Measurements from ENCODE around the gene CLK2.
"Not testable (repeated sequence)": the region's sequence is repeated elsewhere in the genome, so short reads cannot be mapped to it uniquely, and the experiment has no call there.

CLK2 gene

DNA sequence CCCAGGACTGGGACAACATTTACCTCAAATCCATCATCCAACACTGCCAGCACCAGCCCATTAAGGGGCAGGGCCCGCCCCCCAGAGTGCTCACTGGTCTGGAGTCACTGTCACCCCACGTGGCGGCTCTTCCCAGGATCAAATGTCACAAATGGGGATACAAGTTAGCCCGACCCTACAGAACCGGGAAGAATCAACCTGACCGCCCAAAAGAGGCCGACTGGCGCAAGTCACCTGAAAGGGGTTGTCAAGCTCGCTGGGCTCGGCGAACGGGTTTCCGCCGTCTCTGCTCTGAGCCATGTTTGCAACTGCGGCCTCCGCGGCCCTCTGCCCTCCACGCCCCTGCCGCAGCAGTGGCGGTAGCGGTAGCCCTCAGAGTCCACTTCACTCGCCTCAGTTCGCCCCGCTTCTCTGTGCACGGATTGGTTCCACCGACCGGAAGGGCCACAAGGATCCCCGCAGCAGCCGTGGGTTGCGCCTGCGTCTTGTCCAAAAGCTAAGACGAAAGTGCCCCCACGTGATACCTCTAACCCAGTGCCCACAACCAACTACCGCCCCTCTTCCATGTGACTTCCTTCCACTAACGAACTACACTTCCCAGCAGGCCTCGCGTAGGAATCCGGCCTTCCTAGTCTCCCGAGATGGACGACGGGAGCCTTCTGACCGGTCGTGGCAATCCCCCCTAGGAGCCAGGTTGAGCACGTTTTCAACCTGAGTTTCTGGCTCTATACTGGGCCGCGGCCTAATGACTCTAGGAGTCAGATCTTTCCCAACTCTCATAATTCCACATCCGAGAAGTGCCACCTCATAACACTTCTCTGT is 11.2 kb downstream of the CLK2 start, which contains the start of gene SCAMP3:
Gene SCAMP3 (minus strand): TSS at position 509 of the 822 bp plus-strand sequence. CDS start 209 bp downstream, at position 300.
- DNase-seq: peak; percentile 96

DNA sequence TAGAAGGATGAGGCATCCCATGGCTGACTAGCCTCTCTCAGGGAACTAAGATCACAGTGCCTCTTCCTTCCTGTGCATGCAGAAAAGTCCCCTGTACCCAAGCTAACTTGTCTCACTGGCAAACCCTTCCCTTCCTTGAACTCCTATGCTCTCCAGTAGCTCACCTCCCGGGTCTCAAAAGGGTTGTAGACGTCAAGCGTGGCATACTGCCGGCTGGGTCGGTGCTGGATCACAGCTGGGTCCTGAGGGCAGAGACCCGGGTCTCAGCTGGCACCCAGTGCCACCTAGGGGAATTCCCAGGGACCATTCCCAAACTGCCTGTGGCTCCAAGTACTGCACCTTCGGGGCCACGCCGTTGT is 11.8 kb downstream of the CLK2 start:
- no peak for DNase-seq

DNA sequence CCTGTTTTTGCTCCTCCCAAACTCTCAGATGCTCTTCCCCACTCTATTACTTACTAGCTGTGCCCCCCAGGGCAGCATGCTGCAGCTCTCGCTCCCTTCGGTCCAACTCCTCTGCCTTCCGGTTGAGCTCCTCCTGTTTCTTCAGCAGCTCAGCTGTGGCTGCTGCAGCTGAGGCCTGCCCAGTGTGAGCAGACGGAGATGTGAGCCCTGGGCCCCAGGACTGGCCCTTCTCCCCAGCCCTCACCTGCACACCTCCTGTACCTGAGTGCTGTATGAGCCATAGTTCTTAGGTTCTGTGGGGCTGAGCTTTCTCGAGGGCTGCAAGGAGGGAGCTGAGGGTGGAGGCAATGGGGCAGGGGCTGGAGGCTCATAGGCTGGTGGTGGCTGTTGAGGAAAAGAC is 13.0 kb downstream of the CLK2 start:
- DNase-seq: no peak

DNA sequence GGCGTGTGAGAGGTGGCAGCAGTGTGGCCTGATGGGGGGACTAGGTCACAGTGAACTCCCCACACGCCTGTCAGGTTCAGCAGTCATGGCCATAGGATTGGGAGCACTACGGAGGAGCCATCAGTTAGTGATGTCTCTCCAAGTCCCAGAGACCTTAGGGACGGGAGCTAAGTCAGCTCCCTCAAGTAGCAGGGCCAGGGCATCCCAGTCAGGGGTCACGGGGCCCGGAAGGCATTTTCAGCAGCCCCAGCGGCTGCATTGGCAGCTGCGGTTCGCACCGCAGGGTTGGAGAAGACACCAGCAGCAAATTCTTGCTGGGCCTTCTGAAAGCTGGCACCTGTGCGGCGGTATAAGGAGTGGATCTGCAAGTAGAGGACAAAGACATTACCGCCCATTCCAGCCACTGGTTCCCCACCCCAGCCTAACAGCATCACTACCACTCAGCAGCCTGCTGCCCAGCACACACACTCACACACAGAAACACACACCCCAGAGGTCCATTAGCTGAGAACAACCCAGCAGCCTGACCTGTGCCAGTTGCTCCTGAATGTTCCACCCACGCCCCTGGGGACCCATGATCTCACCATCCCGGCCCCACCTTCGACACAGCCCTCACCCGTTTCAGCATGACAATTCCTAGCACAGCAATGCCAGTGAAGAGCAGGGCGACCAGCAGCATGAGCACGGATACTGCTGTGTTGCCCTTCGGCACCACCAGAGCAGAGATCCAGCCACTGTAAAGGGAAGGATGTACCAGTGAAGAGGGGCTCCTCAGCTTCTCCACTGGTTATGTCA is 17.0 kb downstream of the CLK2 start:
- no peak for DNase-seq

DNA sequence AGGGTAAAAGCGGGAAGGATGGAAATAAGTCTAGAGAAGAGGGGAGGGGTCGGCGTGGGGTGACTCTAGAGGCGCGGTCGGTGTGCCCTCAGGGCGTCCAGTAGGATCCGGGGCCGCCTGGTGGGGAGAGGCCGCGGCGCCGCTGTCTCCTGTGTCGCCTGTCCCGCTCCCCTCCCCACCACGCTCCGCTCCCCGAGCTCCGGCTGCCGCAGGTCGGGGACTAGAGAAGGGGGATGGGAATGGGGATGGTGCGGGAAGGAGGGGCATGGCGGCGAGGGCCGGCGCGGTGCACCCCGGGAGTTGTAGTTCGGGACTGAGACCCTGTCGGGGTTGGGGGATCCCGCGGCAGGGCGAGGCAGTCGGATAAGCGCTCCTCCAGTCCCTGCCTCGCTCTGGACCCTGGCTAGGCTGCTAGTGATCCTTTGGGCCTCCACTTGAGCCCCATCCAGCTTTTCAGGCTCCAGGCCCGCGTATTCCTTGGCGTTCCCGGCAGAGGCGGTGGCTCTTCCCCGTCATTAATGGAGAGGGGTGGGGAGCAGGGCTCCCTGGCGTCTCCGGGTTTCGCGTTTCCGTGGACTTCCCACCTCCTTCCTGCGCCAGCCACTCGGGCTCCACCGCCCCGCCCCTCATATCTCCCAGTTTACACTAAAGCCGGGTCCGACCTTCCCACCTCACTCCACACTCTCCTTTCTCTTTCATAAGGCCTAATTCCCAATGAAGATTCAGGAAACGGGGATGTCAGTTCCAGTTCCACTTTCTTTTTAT is 17.9 kb downstream of the CLK2 start, which contains the start of gene ENTREP3:
Gene ENTREP3 (minus strand): TSS at position 241 of the 765 bp plus-strand sequence. CDS start 606 bp downstream, outside the sequence.
- peak; percentile 55 for DNase-seq

DNA sequence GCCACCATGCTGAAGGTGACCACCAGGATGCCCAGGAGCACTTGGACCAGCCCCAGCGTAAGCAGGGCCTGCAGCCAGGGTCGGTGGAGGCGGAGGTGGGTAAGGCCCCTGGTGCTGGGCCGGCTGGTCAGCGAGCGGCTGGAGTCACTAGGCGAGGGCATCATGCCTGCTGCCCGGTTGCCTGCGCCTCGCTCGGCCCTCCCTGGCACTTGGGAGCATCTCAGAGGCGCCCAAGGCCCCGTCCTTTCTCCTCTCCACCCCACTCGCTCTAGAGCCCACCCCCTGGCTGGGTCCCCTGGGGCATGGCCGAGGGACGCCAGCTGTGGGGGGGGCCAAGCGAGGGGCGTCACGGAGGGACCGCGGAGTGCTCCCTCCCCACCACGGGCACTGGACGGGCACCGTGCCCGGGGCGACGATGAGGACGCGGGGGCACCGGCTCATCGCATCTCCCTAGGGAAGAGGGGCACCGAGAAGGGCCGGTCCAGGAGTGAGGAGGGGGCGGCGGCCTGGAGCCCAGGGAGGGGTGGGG is 18.5 kb downstream of the CLK2 start:
- DNase-seq: no peak

DNA sequence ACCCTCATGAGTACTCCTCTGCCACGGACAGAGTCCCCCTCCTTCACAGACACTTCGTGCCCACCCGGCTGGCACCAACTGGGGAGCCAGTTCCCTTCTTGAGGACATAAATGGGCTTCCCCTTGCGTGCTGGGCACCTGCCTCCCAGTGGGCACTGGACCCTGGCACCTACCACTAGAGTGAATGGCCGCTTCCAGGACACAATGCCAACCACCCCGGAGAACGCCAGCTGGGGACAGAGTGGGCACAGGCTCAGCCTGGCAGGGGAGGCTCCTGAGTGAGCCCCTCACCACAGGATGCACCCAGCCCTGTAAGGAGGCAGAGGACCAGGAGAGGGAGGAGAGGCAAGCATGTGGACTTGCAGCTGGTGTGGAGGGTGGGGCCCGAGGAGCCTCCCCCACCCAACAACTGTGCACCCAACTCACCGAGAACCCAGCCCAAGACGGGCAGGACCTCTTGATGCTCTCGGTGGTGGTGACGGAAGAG is 19.0 kb downstream of the CLK2 start:
- no peak for DNase-seq

DNA sequence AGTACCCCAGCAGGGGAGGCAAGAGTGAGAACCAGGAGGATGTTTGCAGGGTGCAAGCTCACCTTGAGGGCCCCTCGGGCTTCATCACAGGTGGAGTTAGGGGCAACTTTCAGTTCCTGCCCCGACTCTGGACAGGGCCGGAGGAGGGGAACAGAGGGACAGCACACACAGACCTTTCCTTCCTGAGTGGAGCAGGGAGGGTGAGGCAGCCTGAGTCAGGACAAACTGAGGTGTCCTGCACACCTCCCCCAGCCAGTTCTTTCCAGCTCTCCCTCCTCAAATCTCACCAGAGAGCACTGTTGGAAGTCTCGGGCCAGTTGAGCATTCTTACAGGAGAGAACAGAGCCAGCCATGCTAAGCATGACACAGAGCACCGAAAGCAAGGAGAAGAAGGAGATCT is 19.5 kb downstream of the CLK2 start:
- DNase-seq: no peak

DNA sequence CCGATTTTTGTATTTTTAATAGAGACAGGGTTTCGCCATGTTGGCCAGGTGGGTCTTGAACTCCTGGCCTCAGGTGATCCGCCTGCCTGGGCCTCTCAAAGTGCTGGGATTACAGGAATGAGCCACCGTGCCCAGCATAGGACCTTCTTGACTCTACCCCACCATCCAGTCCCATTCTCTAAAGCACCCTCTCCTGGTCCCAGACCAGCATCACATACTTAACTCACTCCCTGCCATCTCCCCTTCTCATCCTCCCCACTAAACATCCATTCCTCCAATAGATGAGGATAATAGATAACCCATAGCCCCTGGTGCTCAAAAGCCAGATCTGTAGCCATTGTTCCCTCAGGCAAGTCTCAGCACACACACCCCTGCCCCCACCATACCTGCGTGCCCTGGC is 20.1 kb downstream of the CLK2 start:
- DNase-seq: no peak

DNA sequence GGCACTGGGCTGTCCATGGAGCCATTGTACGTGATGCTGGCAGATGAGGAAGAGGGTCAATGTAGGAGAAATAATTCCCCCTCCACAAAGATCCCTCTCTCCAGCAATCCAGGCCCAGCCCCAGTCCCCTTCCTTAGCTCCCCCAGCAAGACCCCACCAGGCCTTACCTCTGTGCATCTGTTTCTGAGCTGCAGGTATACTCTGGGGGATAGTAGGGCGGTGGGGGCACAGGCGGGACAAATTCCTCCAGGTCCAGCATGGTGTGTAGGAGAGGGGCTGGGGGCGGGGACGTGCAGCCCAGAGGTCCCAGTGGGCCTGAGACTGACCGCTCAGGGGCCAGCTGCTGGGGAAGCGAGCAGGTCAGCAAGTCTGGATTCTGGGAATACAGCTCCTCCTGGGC is 21.7 kb downstream of the CLK2 start:
- no peak for DNase-seq

DNA sequence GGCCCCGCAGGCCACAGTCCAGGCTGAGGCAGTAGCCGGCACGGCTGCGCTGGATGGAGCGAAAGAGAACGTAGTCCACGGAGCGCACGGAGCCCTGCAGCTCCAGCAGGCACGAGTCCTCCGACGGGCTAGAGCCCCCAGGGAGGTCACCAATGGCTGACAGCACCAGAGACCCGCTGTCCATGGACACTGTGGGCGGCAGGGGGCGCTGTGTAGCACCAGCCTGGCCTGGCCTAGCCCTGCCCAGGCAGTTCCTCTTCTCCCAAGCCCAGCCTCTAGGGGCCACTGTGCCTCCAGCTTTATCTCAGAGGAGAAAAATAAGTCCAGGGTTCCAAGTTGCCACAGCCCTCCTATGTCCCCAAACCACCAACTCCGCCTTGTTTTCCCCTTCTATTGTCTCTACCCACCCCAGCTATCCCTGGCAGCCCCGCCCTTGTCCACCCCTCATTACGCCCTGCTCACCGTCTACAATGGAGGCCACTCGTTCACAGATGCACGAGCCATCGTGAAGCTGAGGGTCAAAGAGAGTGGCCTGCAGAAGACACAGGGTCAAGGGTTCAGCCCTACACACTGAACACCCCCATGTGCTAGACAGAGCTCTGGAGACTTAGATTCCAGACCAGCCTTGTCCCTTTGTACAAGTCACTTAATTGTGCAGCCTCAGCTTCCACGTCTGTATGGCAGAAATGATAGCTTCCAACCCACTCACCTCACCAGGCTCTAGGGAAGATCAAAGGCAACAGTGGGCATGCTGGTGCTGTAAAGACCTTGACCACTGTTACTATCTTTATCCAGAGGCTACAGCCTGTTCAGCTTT is 22.5 kb downstream of the CLK2 start:
- DNase-seq: peak; percentile 91

DNA sequence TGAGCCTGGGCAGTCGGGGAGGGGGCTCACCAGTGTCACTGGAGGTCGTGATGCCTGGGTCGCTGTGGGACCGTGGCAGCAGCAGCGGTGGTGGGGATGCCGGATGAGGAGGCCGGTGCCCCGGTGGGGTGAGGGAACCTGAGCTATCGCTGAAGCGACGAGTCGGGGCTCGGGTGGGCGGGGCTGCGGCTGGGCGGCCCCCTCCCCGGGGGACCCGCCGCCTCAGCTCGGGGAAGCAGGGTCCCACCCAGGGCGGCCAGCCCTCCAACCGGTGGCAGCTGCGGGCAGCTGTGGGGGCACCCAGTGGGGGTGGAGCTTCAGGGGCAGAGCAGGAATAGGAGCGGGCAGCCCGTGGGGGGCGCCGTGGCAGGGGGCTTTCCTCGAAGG is 23.1 kb downstream of the CLK2 start:
- no peak for DNase-seq

DNA sequence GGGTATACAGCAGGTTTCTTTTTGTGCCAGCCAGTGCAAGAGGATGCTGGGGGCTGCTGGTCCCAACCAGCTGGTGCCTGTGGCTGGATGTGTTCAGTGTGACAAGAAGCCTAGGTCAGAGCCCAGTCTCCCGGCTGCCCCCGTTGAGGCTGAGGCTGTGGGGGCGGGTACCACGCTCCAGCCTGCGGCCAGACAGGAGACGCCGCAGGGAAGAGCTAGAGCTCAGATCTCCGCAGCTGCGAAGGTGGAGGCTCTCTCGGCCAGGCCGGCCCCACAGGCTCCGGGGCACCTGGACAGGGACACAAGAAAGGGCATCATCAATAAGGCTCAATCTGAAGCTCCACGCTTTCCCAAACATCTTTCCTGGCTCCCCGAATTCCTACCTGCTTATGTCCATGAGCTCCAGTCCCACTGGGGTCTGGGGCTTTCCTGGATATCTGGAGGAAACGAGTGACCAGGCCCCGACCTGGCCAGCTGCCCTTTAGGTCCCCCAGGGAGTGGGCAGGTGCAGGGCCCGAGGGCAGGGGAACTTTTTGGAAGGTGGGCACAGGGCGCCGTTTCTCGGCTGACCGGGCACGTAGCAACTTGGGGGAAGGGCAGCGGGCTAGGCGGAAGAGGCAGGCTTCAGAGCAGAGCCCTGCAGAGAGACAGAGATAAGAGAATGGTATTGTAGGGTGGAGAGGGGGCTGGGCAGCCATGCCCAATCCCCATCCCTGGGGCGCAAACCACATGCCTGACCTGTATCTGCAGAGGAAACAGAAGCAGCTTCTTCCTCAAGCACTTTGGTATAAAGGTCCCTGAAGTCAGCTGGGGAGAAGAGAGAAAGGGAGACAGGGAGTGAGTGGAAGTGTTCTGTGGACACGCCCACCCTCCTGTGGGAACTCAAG is 25.4 kb downstream of the CLK2 start:
- DNase-seq: no peak

DNA sequence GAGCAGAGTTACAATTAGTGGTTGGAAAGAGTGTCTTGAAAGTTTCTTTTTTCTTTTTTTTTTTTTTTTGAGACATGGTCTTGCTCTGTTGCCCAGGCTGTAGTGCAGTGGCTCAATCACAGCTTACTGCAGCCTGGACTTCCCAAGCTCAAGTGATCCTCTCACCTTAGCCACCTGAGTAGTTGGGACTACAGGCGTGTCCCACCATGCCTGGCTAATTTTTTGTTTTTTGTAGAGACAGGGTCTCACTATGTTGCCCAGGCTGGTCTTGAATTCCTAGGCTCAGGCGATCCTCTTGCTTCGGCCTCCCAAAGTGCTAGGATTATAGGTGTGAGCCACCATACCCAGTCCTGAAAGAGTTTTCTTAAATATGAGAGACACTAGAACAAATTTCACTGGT is 26.5 kb downstream of the CLK2 start:
- DNase-seq: not testable (repeated sequence)

DNA sequence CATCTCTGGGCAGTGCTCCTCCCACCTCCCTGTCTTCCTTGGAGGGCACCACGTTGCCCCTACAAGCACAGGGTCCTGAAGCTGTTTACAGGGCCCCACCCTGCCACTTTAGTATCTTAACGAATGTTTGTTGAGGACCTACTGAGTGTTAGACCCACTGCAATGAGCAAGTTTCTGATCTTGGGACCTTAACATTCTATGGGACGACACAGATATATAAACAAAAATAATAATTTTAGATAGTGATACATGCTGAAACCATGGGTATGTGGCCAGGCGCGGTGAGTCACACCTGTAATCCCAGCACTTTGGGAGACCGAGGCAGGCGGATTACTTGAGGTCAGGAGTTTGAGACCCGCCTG is 28.2 kb downstream of the CLK2 start:
- DNase-seq: no peak

DNA sequence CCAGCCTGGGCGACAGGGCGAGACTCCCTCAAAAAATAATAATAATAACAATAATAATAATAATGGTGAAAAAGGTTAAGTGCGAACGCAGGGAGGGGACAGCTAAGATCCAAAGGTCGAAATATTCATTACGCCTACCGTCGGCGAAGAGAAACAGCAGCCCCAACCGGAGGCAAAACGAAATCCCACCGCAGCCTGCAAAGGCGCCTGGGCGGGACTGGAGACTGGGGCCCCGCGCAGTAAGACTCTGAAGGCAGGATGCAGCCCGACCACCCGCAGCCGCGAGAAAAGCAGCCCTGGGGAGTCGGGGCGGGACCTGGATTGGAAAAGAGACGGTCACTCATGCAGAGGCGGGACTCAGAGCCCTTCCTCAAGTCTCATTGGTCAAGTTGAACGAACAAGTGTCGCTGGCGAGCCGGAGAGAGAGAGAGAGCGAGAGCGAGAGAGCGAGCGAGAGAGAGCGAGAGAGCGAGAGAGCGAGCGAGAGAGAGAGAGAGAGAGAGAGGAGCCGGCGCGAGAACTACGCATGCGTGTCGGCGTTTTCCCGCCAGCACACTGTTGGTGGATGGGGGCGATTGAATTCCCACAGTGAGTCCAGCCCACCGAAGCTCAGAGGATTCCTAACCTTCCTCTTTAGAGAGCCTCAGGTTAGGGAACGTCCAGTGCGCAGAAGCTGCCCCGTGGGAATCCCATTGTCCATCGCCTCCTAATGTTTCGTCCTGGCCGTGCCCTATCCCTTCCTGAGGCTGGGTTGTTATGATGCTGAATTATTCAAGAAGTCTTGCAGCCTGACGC is 28.7 kb downstream of the CLK2 start:
- DNase-seq: peak; percentile 99

DNA sequence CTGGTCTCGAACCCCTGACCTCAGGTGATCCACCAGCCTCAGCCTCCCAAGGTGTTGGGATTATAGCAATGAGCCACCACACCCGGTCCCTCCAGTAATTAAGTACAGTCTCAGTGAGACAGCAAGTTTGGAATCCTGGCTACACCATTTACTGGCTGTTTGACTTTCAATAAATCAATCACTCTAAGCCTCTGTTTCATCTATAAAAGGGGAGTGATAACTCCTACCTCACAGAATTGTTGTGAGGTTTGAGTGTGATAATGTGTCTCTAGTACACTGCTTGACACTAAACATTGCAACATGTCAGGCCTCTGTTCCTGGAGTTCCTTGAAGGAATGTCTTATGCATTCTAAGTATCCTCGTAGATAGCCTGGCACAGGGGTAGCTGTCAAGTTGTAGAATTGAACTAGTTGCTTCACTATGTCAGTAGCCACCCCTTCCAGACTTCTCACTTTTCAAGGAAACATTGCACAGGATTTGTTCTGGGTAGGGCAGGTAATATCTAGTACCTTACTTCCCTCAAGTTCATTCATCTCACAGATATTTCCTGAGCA is 30.4 kb downstream of the CLK2 start:
- DNase-seq: no peak

DNA sequence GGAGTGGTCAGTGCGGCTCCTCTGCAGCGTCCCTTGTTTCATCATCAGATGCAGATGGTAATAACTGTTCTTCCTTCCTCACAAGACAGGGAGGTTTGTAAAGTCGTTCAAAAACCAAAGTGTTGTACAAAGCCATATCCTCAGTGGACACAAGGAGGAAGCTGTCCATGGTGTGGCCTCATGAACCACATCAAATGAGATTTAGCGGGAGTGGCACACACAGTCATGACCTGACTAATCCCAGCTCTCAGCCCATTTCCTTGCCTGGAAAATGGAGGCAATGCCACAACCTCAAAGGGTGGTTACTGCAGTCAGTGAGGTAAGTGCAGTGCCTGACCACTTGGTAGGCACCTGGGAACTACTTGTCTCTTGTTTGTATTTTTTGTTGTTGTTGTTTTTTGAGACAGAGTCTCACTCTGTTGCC is 31.5 kb downstream of the CLK2 start:
- peak; percentile 92 for DNase-seq

DNA sequence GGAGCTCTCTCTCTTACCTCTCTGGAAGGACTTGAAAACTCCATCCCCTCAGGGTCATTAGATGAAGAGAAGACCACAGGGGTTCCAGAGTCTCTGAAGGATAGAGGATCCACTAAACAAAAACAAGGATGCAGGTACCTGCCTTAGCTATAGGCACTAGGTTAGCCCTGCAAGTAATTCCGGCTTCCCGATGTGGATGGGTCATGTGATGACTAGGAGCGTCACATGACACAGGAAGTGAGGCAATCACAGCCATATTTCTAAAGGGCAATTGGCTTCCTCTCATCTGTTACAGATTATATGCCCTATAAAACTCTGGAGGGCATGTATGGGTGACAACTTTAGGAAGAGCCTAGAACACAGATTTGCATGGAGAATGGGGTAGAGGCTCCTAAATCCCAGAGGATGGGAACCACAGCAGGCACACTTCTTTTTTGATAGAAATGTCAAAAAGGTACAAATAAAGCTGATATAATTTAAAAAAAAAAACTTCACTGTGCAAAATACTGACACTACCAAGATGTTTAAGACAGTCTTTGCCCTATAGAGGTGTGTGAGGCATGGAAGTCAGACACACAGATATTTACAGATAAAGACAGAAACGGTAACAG is 32.1 kb downstream of the CLK2 start:
- DNase-seq: peak; percentile 87

All from MV-4-11 (cell line).